GM19099 (cell line): Measurements from ENCODE around the gene COX17.

Experiments used
- POLR2A ChIP-seq: IDR thresholded peaks from 3 replicates; pipeline ENCODE4 v1.6.1; 2011; ENCODE audit warnings: low read depth; ENCODE audit not compliant: insufficient read length; ENCODE audit errors: extremely low read depth

The COX17 gene

DNA sequence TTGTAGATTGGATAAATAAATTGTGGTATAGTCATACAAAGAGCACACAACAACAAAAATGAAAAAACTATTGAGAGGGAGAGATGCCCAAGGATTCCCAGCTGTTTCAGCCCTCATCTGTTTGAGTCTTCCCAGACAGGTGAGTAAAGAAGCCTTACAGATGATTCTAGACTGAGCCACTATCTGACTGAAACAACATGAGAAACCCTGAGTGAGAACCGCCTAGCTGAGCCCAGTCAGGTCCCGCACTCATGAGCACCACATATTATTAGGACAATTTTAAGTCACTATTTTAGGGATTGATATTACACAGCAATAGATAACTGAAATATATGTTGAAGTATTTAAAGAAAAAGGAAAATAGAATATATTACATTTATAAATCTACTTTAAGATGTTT, 35.8 kb downstream of the COX17 start:
- no peak for TF ChIP-seq POLR2A

DNA sequence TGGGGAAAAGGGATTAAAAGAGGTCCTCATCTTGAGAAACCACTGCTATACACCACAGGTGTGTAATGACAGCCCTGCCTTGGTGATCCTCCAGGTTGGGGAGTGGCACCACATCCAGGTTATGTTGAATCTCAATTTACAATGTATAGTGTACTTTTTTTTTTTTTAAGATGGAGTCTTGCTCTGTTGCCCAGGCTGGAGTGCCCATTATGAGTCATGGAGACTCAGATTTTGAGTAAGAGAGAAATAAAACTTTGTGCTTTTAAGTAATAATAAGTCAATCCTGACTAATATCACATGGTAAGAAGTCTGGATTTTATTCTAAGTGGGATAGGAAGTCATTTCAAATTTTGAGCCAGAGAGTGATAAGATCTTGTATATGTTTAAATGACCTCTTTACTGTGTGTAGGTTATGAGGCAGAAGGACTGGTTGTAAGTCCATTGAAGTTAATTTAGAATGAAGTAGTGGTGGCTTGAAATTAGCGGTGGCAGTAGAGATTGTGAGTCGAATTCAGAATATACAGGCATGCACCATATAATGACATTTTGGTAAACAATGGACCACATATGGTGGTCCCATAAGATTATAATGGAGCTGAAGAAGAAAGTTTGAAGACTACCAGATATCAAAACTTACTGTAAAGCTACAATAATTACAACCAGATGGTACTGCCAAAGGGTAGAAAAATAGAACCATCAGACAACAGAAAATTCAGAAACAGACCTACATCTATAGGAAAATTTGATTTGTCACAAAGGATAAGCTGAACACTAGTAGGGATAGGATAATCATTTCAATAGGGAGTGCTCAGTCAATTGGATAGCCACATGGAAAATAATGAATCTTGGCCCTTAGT, 37.5 kb downstream of the COX17 start:
- no peak for TF ChIP-seq POLR2A

- TF ChIP-seq POLR2A, result peak; percentile 18
Observed at GRCh38 chr3:119637679-119638477, 39.3 kb downstream of the COX17 start.

GRCh38 chr3:119636891-119637611, 40.2 kb downstream of the COX17 start:
- TF ChIP-seq POLR2A, result no peak

GRCh38 chr3:119636249-119636648, 41.0 kb downstream of the COX17 start:
- no peak for TF ChIP-seq POLR2A

DNA sequence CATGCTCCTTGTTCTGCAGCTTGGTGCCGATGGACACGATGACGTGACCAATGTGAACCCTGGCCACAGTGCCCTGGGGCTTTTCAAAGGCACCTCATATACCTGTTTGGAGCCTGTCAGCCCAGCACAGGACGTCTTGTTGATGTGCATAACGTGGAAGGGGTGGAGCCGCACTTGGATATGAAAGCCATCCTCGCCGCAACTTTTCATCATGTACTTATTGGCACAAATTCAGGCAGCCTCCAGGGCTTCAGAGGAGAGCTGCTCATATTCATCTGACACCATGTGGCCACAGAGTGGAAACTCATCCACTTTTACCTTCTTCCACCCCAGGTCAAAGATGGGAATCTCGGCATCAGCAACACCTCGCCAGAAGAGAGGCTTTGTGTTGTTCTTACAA, 41.5 kb downstream of the COX17 start:
- TF ChIP-seq POLR2A, result no peak

- TF ChIP-seq POLR2A, result no peak
Observed at GRCh38 chr3:119632829-119633228, 44.4 kb downstream of the COX17 start.

- TF ChIP-seq POLR2A, result no peak
Observed at GRCh38 chr3:119632216-119632615, 45.0 kb downstream of the COX17 start.

GRCh38 chr3:119631516-119631915, 45.7 kb downstream of the COX17 start:
- TF ChIP-seq POLR2A, result no peak

- no peak for TF ChIP-seq POLR2A
Observed at GRCh38 chr3:119630880-119631329, 46.3 kb downstream of the COX17 start.

- no peak for TF ChIP-seq POLR2A
Observed at GRCh38 chr3:119630128-119630879, 46.9 kb downstream of the COX17 start.

- TF ChIP-seq POLR2A, result no peak
Observed at GRCh38 chr3:119628816-119629445, 48.3 kb downstream of the COX17 start.

DNA sequence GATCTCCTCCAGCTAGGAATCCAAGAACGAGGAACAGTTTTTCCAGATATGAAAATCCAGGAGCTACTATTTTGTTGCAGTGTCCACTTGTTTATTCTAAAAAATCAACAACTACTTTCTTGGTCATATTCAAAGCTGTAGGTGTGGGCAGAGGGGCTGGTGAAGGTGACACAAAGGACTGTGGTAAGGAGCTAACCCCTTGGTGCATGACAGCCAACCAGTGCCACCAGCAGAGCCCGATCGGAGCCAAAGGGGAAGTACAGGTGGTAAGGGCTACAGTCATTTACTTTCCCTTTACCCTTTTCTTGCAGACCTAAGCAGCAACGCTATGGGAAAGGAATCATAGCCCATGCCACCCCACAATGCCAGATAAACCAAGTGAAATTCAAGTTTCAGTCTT, 48.8 kb downstream of the COX17 start:
- TF ChIP-seq POLR2A, result no peak

GRCh38 chr3:119627461-119627860, 49.7 kb downstream of the COX17 start:
- TF ChIP-seq POLR2A, result no peak

DNA sequence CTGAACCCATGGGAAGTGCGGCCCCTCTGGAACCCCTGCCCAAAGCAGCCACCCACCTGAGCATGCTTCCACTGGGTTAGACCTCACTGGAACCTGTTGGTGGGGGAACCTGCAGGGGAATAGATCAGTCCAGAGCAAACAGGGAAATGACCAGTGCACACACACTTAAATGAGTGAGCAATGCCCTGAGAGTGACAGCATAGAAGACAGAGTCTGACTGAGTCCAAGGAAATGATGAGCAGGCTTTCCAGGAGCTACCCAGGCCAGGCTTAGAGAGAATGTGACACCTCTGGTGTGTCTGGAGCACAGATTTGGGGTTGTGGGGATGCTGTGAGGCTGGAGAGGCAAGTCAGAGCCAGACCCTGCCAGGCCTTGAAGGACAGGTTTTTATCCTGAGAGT, 51.0 kb downstream of the COX17 start:
- TF ChIP-seq POLR2A, result no peak
